IMR-90 (cell line): ENCODE data around the gene OSBPL6. TPM values are rescaled to one million over a fixed set of nuclear protein-coding genes. Genes with fewer than 3 reads are reported as not detected.

Experiments
- ATAC-seq: fragments of 200-7000 bp; cut with Tn5 transposase; 2 replicates; pipeline ENCODE4 v1.9.1; 2020; ENCODE audit warnings: low read depth, mild to moderate bottlenecking, moderate library complexity
- BruUV-seq: library from RNA; stranded (reverse); fragments of 400-500 nt; replicated peaks from 2 replicates; lab custom pipeline; 2021; lab: Mats Ljungman, UMichigan
- CTCF ChIA-PET: fragments of 300-600 bp; formaldehyde crosslinking; extraction: SDS; loops from one replicate; lab custom pipeline; 2021; ENCODE audit warnings: antibody characterized with exemption; lab: Yijun Ruan, JAX
- POLR2A ChIA-PET: fragments of 300-600 bp; sonication (Branson Sonifier 250); formaldehyde crosslinking; loops from one replicate; lab custom pipeline; 2022; ENCODE audit warnings: antibody characterized with exemption; ENCODE audit not compliant: unreplicated experiment; lab: Charles Lee
- DNase-seq: peaks from one replicate; pipeline ENCODE4 v3.0.0; 2013
- H2AFZ ChIP-seq: replicated peaks from 2 replicates; pipeline ENCODE3; 2013; ENCODE audit warnings: low read length, mild to moderate bottlenecking; ENCODE audit not compliant: poor library complexity
- H2AK5ac ChIP-seq: 2 replicates; pipeline ENCODE4 v1.6.1; 2013; ENCODE audit warnings: low read depth, low read length, inconsistent platforms
- H2AK9ac ChIP-seq: replicated peaks from 2 replicates; pipeline ENCODE3; 2013; ENCODE audit warnings: mild to moderate bottlenecking, low read depth, low read length, moderate library complexity; ENCODE audit not compliant: poor library complexity
- H2BK120ac ChIP-seq: 2 replicates; pipeline ENCODE4 v1.6.1; 2013; ENCODE audit warnings: low read depth, low read length, inconsistent platforms
- H2BK15ac ChIP-seq: 3 replicates; pipeline ENCODE4 v1.6.1; 2013; ENCODE audit warnings: low read depth, low read length, inconsistent platforms
- H2BK20ac ChIP-seq: 2 replicates; pipeline ENCODE4 v1.6.1; 2013; ENCODE audit warnings: low read depth, mild to moderate bottlenecking, inconsistent platforms, low read length, moderate library complexity
- H2BK5ac ChIP-seq: 2 replicates; pipeline ENCODE4 v1.6.1; 2013; ENCODE audit warnings: mild to moderate bottlenecking, low read depth, low read length, inconsistent platforms; ENCODE audit not compliant: poor library complexity, severe bottlenecking
- H3K14ac ChIP-seq: replicated peaks from 2 replicates; pipeline ENCODE4 v1.6.1; 2013; ENCODE audit warnings: low read depth, low read length, inconsistent platforms
- H3K18ac ChIP-seq: 2 replicates; pipeline ENCODE4 v1.6.1; 2013; ENCODE audit warnings: low read depth, low read length, control low read depth
- H3K23ac ChIP-seq: 2 replicates; pipeline ENCODE4 v1.6.1; 2013; ENCODE audit warnings: low read depth, low read length, inconsistent platforms
- H3K27ac ChIP-seq: 2 replicates; pipeline ENCODE4 v1.5.1; 2013; ENCODE audit warnings: mild to moderate bottlenecking, control low read depth, low read length; ENCODE audit not compliant: insufficient read depth
- H3K27me3 ChIP-seq: 2 replicates; pipeline ENCODE4 v1.6.1; 2013; ENCODE audit warnings: low read length; ENCODE audit not compliant: control insufficient read depth, insufficient read depth
- H3K36me3 ChIP-seq: 2 replicates; pipeline ENCODE4 v1.6.1; 2013; ENCODE audit warnings: low read length, mixed read lengths; ENCODE audit not compliant: control insufficient read depth, insufficient read depth
- H3K4ac ChIP-seq: 2 replicates; pipeline ENCODE4 v1.6.1; 2013; ENCODE audit warnings: low read depth, low read length, inconsistent platforms
- H3K4me1 ChIP-seq: 2 replicates; pipeline ENCODE4 v1.6.1; 2013; ENCODE audit warnings: low read length, mixed read lengths; ENCODE audit not compliant: control insufficient read depth, insufficient read depth
- H3K4me2 ChIP-seq: 2 replicates; pipeline ENCODE4 v1.6.1; 2013; ENCODE audit warnings: low read depth, mild to moderate bottlenecking, control low read depth, low read length, moderate library complexity
- H3K4me3 ChIP-seq: 2 replicates; pipeline ENCODE4 v1.5.1; 2013; ENCODE audit warnings: low read depth, mild to moderate bottlenecking, control low read depth, low read length, moderate library complexity; ENCODE audit not compliant: insufficient read depth
- H3K56ac ChIP-seq: 2 replicates; pipeline ENCODE4 v1.6.1; 2013; ENCODE audit warnings: low read length, inconsistent platforms; ENCODE audit not compliant: insufficient read depth; ENCODE audit errors: extremely low read depth
- H3K79me1 ChIP-seq, 2 experiments: 2 replicates each; pipeline ENCODE4 v1.6.1; 2013; ENCODE audit warnings: low read length in 2 of 2, inconsistent platforms in 1 of 2, low read depth in 1 of 2
- H3K9ac ChIP-seq: 2 replicates; pipeline ENCODE4 v1.6.1; 2013; ENCODE audit warnings: low read depth, low read length, control low read depth
- H3K9me1 ChIP-seq: 2 replicates; pipeline ENCODE4 v1.6.1; 2013; ENCODE audit warnings: low read length, inconsistent platforms; ENCODE audit not compliant: insufficient read depth
- H3K9me3 ChIP-seq: 2 replicates; pipeline ENCODE4 v1.6.1; 2013; ENCODE audit warnings: low read length; ENCODE audit not compliant: control insufficient read depth, insufficient read depth
- H4K20me1 ChIP-seq: 2 replicates; pipeline ENCODE4 v1.6.1; 2013; ENCODE audit warnings: low read length, inconsistent platforms; ENCODE audit not compliant: insufficient read depth
- H4K5ac ChIP-seq: 2 replicates; pipeline ENCODE4 v1.6.1; 2013; ENCODE audit warnings: mild to moderate bottlenecking, low read depth, low read length, control low read depth
- H4K8ac ChIP-seq, 2 experiments: 2 replicates each; pipeline ENCODE4 v1.6.1; 2013; ENCODE audit warnings: low read depth in 2 of 2, low read length in 2 of 2, control low read depth in 1 of 2, inconsistent platforms in 1 of 2
- H4K91ac ChIP-seq: 2 replicates; pipeline ENCODE4 v1.6.1; 2013; ENCODE audit warnings: low read depth, low read length, inconsistent platforms; ENCODE audit not compliant: insufficient read depth
- CHD1 ChIP-seq: IDR thresholded peaks from 2 replicates; pipeline ENCODE4 v1.6.1; 2012; ENCODE audit warnings: low read depth, low read length, improper control_type of control experiment
- ELK1 ChIP-seq: fragments of 150-350 bp; IDR thresholded peaks from 2 replicates; pipeline ENCODE4 v1.6.1; 2016; ENCODE audit warnings: low read depth, mild to moderate bottlenecking, low read length, moderate library complexity, borderline replicate concordance
- FOS ChIP-seq: fragments of 150-350 bp; IDR thresholded peaks from 2 replicates; pipeline ENCODE4 v1.6.1; 2016; ENCODE audit warnings: low read depth, low read length
- MXI1 ChIP-seq: IDR thresholded peaks from 2 replicates; pipeline ENCODE4 v1.6.1; 2012; ENCODE audit warnings: low read depth, mild to moderate bottlenecking, low read length, moderate library complexity, borderline replicate concordance
- NFE2L2 ChIP-seq: fragments of 150-350 bp; IDR thresholded peaks from 2 replicates; pipeline ENCODE4 v1.6.1; 2016; ENCODE audit warnings: low read depth, mild to moderate bottlenecking, low read length
- POLR2A ChIP-seq: IDR thresholded peaks from 2 replicates; pipeline ENCODE4 v1.6.1; 2012; ENCODE audit warnings: mild to moderate bottlenecking, low read depth, low read length
- RFX5 ChIP-seq: IDR thresholded peaks from 2 replicates; pipeline ENCODE4 v1.8.0; 2012; ENCODE audit warnings: low read depth, mild to moderate bottlenecking, low read length, moderate library complexity
- SMC3 ChIP-seq: fragments of 150-350 bp; IDR thresholded peaks from 2 replicates; pipeline ENCODE4 v1.6.1; 2016; ENCODE audit warnings: low read depth, mild to moderate bottlenecking, antibody characterized with exemption, low read length, moderate library complexity
- WGBS, 2 experiments: methylation state at CpG; one replicate each; pipeline versions ENCODE4 v1.1.5 to v1.1.7; 2013; ENCODE audit warnings: missing lambda C conversion rate in 2 of 2; ENCODE audit not compliant: insufficient read length in 1 of 2; ENCODE audit errors: extremely low coverage in 2 of 2; 5-methylcytosine and 5-hydroxymethylcytosine counted together
- dilution Hi-C: fragments of 300-500 bp; cut with HindIII; formaldehyde crosslinking; loops from one replicate; pipeline ENCODE4 v1.14.3; 2018; ENCODE audit warnings: low sequenced_read_pairs; ENCODE audit not compliant: unreplicated experiment
- in situ Hi-C: fragments of 300-500 bp; cut with MboI; formaldehyde crosslinking; loops from 3 replicates; pipeline ENCODE4 v1.14.3; 2019; ENCODE audit warnings: low sequenced_read_pairs, inconsistent platforms, mixed read lengths
- intact Hi-C: fragments of 100-400 bp; cut with micrococcal nuclease; formaldehyde crosslinking; loops from 2 replicates; pipeline ENCODE4 v1.10.0; 2022
- polyA plus RNA-seq, 3 experiments: library from polyadenylated mRNA; depleted of rRNA; stranded (reverse); fragments of >200 nt; gene quantifications; 2 replicates each; pipeline ENCODE4 v1.2.3, GENCODE V29; 2012; ENCODE audit warnings: low replicate concordance in 1 of 3
- total RNA-seq: library from RNA; depleted of rRNA; stranded (reverse); fragments of >200 nt; gene quantifications from 2 replicates; pipeline ENCODE4 v1.2.3, GENCODE V29; 2012
- TF ChIP-seq, protein P1 (sequence below): conservative IDR thresholded peaks from 2 replicates; pipeline ENCODE4 v1.5.1; 2012; ENCODE audit warnings: mild to moderate bottlenecking, low read depth, low read length, improper control_type of control experiment

The OSBPL6 gene
- total and polyA plus RNA-seq, 2 of the 4 experiments (the other 2 are of a cell fraction) = 3.2 to 3.7 TPM

DNA sequence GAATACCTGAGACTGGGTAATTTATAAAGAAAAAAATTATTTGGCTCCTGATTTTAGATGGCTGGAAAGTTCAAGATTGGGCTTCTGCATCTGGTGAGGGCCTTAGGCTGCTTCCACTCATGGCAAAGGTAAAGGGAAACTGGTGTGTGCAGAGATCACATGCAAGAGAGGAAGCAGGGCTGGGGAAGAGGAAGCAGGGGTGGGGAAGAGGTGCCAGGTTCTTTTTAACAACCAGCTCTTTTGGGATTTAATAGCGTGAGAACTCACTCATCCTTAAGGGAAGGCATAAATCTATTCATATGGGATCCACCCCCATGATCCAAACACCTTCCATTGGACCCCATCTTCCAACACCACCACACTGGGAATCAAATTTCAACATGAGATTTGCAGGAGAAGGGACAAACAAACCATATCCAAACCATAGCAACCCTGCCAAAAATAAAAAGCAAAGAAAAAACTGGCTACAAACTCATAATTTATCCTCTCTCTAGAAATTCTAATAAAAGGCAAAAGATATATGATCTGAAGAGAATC is 226.2 kb downstream of the OSBPL6 start:
- no peak overlapping the region for H3K4me2 ChIP-seq
- H3K4me1 ChIP-seq = 0 out of 2 replicates have a peak, but pooled peaks cover 2% of the 10 kb centered on the region
- ChIA-PET CTCF (no interaction called here), POLR2A (no interaction called here)
- in situ Hi-C loops (no loop called here), dilution Hi-C loops (no loop called here), intact Hi-C loops (no loop called here)
- no peak overlapping the region for H2BK15ac ChIP-seq
- no peaks in the 10 kb centered on the region for H4K20me1 ChIP-seq
- TF ChIP-seq FOS = no peak
- TF ChIP-seq CHD1 = no peak
- no peak for TF ChIP-seq RFX5
- TF ChIP-seq ELK1 = no peak
- TF ChIP-seq, protein P1, sequence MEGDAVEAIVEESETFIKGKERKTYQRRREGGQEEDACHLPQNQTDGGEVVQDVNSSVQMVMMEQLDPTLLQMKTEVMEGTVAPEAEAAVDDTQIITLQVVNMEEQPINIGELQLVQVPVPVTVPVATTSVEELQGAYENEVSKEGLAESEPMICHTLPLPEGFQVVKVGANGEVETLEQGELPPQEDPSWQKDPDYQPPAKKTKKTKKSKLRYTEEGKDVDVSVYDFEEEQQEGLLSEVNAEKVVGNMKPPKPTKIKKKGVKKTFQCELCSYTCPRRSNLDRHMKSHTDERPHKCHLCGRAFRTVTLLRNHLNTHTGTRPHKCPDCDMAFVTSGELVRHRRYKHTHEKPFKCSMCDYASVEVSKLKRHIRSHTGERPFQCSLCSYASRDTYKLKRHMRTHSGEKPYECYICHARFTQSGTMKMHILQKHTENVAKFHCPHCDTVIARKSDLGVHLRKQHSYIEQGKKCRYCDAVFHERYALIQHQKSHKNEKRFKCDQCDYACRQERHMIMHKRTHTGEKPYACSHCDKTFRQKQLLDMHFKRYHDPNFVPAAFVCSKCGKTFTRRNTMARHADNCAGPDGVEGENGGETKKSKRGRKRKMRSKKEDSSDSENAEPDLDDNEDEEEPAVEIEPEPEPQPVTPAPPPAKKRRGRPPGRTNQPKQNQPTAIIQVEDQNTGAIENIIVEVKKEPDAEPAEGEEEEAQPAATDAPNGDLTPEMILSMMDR = no peak
- no peak for TF ChIP-seq POLR2A
- TF ChIP-seq MXI1 = no peak
- TF ChIP-seq NFE2L2 = no peak
- TF ChIP-seq SMC3 = no peak
- H3K79me1 ChIP-seq = peaks cover 20 to 31% of the 10 kb centered on the region in 2 experiments
- no peak overlapping the region for H3K4me3 ChIP-seq
- H3K4ac ChIP-seq = no peak overlapping the region
- no TSS peak for BruUV-seq
- no peak for ATAC-seq
- no peak overlapping the region for H2AK5ac ChIP-seq
- peaks cover 3% of the 10 kb centered on the region; the same call in 1 of the 2 replicates for H3K9me1 ChIP-seq
- no peak overlapping the region for H3K27ac ChIP-seq
- H2BK120ac ChIP-seq = no peak overlapping the region
- no peaks in the 10 kb centered on the region for H3K27me3 ChIP-seq
- no peak overlapping the region for H3K9ac ChIP-seq
- H2AK9ac ChIP-seq = no peak overlapping the region
- H4K91ac ChIP-seq = no peak overlapping the region
- no peak overlapping the region for H2AFZ ChIP-seq
- H4K5ac ChIP-seq = no peak overlapping the region
- no peak for DNase-seq
- H3K14ac ChIP-seq = no peak overlapping the region
- H2BK5ac ChIP-seq = no peak overlapping the region
- peaks cover 2% of the 10 kb centered on the region; the same call in 1 of the 2 replicates for H3K9me3 ChIP-seq
- H3K36me3 ChIP-seq = no peaks in the 10 kb centered on the region
- no peak overlapping the region for H3K56ac ChIP-seq
- no CpG with 5 or more reads among the region's 1 CpG for WGBS, 2 experiments
- H4K8ac ChIP-seq = no peak overlapping the region
- no peak overlapping the region for H2BK20ac ChIP-seq
- H3K23ac ChIP-seq = no peak overlapping the region
- H3K18ac ChIP-seq = no peak overlapping the region
